ENCODE measurements around the gene NUFIP1.

Gene NUFIP1

GRCh38 chr13:45007823-45008222 lies 18.6 kb upstream of the NUFIP1 start:
- no peak for DNase-seq (ENCODE audit: insufficient read length, low spot score)
- TF ChIP-seq POLR2A (IDR thresholded peaks at IDR 0.05; ENCODE audit: low read depth, low read length) (no peak), POU2F2 (IDR thresholded peaks at IDR 0.05; ENCODE audit: low read depth, low read length) (no peak), TAF1 (IDR thresholded peaks at IDR 0.05; ENCODE audit: low read depth, low read length) (no peak), PAX5 (IDR thresholded peaks at IDR 0.05; ENCODE audit: insufficient read depth, low read length, severe bottlenecking) (no peak), SPI1 (IDR thresholded peaks at IDR 0.05; ENCODE audit: low read depth, low read length) (no peak), POLR2AphosphoS5 (IDR thresholded peaks at IDR 0.05; ENCODE audit: low read depth, low read length) (no peak)
- FAIRE-seq, result no peak

GRCh38 chr13:45007225-45007624 lies 18.0 kb upstream of the NUFIP1 start:
- TF ChIP-seq POLR2AphosphoS5 (IDR thresholded peaks at IDR 0.05; ENCODE audit: low read depth, low read length) (no peak), POU2F2 (IDR thresholded peaks at IDR 0.05; ENCODE audit: low read depth, low read length) (no peak), SPI1 (IDR thresholded peaks at IDR 0.05; ENCODE audit: low read depth, low read length) (no peak), PAX5 (IDR thresholded peaks at IDR 0.05; ENCODE audit: insufficient read depth, low read length, severe bottlenecking) (no peak), POLR2A (IDR thresholded peaks at IDR 0.05; ENCODE audit: low read depth, low read length) (no peak), TAF1 (IDR thresholded peaks at IDR 0.05; ENCODE audit: low read depth, low read length) (no peak)
- FAIRE-seq (no peak), DNase-seq (ENCODE audit: insufficient read length, low spot score) (no peak)

- TF ChIP-seq POLR2AphosphoS5 (IDR thresholded peaks at IDR 0.05; ENCODE audit: low read depth, low read length) (no peak), POLR2A (IDR thresholded peaks at IDR 0.05; ENCODE audit: low read depth, low read length) (no peak), SPI1 (IDR thresholded peaks at IDR 0.05; ENCODE audit: low read depth, low read length) (no peak), POU2F2 (IDR thresholded peaks at IDR 0.05; ENCODE audit: low read depth, low read length) (no peak), PAX5 (IDR thresholded peaks at IDR 0.05; ENCODE audit: insufficient read depth, low read length, severe bottlenecking) (no peak), TAF1 (IDR thresholded peaks at IDR 0.05; ENCODE audit: low read depth, low read length) (no peak)
- DNase-seq (ENCODE audit: insufficient read length, low spot score) (no peak), FAIRE-seq (no peak)
Measured at GRCh38 chr13:45004096-45004495, 14.8 kb upstream of the NUFIP1 start.

- DNase-seq (ENCODE audit: insufficient read length, low spot score) (no peak), FAIRE-seq (no peak)
- TF ChIP-seq PAX5 (IDR thresholded peaks at IDR 0.05; ENCODE audit: insufficient read depth, low read length, severe bottlenecking) (no peak), SPI1 (IDR thresholded peaks at IDR 0.05; ENCODE audit: low read depth, low read length) (no peak), POU2F2 (IDR thresholded peaks at IDR 0.05; ENCODE audit: low read depth, low read length) (no peak), POLR2AphosphoS5 (IDR thresholded peaks at IDR 0.05; ENCODE audit: low read depth, low read length) (no peak), TAF1 (IDR thresholded peaks at IDR 0.05; ENCODE audit: low read depth, low read length) (no peak), POLR2A (IDR thresholded peaks at IDR 0.05; ENCODE audit: low read depth, low read length) (no peak)
Measured at GRCh38 chr13:45003417-45003816, 14.1 kb upstream of the NUFIP1 start.

- peak; percentile 11 for DNase-seq (ENCODE audit: insufficient read length, low spot score)
- no peak for FAIRE-seq
- no peak for TF ChIP-seq SPI1 (IDR thresholded peaks at IDR 0.05; ENCODE audit: low read depth, low read length)
- no peak for TF ChIP-seq TAF1 (IDR thresholded peaks at IDR 0.05; ENCODE audit: low read depth, low read length)
- TF ChIP-seq PAX5 (IDR thresholded peaks at IDR 0.05; ENCODE audit: insufficient read depth, low read length, severe bottlenecking), result no peak
- TF ChIP-seq POU2F2 (IDR thresholded peaks at IDR 0.05; ENCODE audit: low read depth, low read length), result no peak
- no peak for TF ChIP-seq POLR2AphosphoS5 (IDR thresholded peaks at IDR 0.05; ENCODE audit: low read depth, low read length)
- no peak for TF ChIP-seq POLR2A (IDR thresholded peaks at IDR 0.05; ENCODE audit: low read depth, low read length)
Measured at GRCh38 chr13:44989941-44990340, 670 bp upstream of the NUFIP1 start.

GRCh38 chr13:44978328-44978727 lies 10.9 kb downstream of the NUFIP1 start:
- TF ChIP-seq SPI1 (IDR thresholded peaks at IDR 0.05; ENCODE audit: low read depth, low read length), result no peak
- TF ChIP-seq PAX5 (IDR thresholded peaks at IDR 0.05; ENCODE audit: insufficient read depth, low read length, severe bottlenecking), result no peak
- TF ChIP-seq POU2F2 (IDR thresholded peaks at IDR 0.05; ENCODE audit: low read depth, low read length), result no peak
- TF ChIP-seq POLR2A (IDR thresholded peaks at IDR 0.05; ENCODE audit: low read depth, low read length), result no peak
- no peak for TF ChIP-seq POLR2AphosphoS5 (IDR thresholded peaks at IDR 0.05; ENCODE audit: low read depth, low read length)
- no peak for TF ChIP-seq TAF1 (IDR thresholded peaks at IDR 0.05; ENCODE audit: low read depth, low read length)
- DNase-seq (ENCODE audit: insufficient read length, low spot score), result no peak
- FAIRE-seq, result no peak

GRCh38 chr13:44976949-44977583 lies 12.2 kb downstream of the NUFIP1 start:
- TF ChIP-seq POLR2A (IDR thresholded peaks at IDR 0.05; ENCODE audit: low read depth, low read length) (no peak), POLR2AphosphoS5 (IDR thresholded peaks at IDR 0.05; ENCODE audit: low read depth, low read length) (no peak)
- FAIRE-seq, result no peak
- no peak for DNase-seq (ENCODE audit: insufficient read length, low spot score)

- FAIRE-seq (no peak), DNase-seq (ENCODE audit: insufficient read length, low spot score) (no peak)
- no peak for TF ChIP-seq POLR2A (IDR thresholded peaks at IDR 0.05; ENCODE audit: low read depth, low read length)
- no peak for TF ChIP-seq SPI1 (IDR thresholded peaks at IDR 0.05; ENCODE audit: low read depth, low read length)
- TF ChIP-seq POU2F2 (IDR thresholded peaks at IDR 0.05; ENCODE audit: low read depth, low read length), result no peak
- TF ChIP-seq POLR2AphosphoS5 (IDR thresholded peaks at IDR 0.05; ENCODE audit: low read depth, low read length), result no peak
- no peak for TF ChIP-seq PAX5 (IDR thresholded peaks at IDR 0.05; ENCODE audit: insufficient read depth, low read length, severe bottlenecking)
- no peak for TF ChIP-seq TAF1 (IDR thresholded peaks at IDR 0.05; ENCODE audit: low read depth, low read length)
Measured at GRCh38 chr13:44976196-44976595, 13.1 kb downstream of the NUFIP1 start.

- no peak for DNase-seq (ENCODE audit: insufficient read length, low spot score)
- FAIRE-seq, result no peak
Measured at GRCh38 chr13:44974056-44974793, 15.0 kb downstream of the NUFIP1 start.

More at GRCh38 chr13:44974056-44974793, 15.0 kb downstream of the NUFIP1 start:
- TF ChIP-seq SPI1 (IDR thresholded peaks at IDR 0.05; ENCODE audit: low read depth, low read length) (no peak), PAX5 (IDR thresholded peaks at IDR 0.05; ENCODE audit: insufficient read depth, low read length, severe bottlenecking) (peak; percentile 80)
